ENCODE results near the gene GCGR.

The GCGR gene

DNA sequence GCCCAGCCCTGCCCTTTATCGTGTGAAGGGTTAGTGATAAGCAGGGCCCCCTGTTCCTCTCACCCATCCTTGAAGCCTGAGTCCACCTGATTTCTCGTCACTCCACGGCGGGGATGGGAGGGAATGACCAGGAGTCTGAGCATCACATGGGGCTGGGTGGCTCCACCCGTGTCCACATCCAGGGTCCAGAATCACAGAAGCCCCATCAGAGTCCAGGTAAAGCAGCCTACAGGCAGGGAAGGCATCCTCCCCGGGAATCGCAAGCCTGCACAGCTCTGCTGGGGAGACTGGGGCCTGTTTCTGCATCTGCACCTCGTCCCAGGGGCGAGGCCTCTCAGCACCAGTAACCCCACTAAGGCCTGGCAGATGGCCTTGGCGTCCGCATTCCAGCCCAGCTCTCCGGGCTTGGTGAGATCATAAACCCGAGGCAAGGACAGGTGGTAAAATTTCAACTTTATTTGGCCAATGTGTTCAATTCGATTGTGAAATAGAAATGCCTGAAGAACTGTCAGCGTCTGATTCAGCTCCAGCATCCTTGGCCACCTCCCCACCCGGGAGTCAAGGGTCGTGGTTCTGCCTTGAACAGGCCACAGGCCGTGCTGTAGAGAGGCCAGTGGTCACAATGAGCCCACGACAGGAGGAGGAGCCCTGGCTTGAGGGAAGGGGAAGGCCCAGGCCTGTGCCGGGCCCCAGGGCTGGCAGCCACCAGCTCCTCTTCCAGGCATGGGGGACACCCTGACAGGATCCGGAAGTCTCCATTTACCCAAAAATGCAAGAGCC is 39.0 kb downstream of the GCGR start:
- no peak overlapping the region for H3K4me3 ChIP-seq (ENCODE audit: low read depth, low read length, poor library complexity, severe bottlenecking)
- no peaks in the 10 kb centered on the region for H3K9me2 ChIP-seq (ENCODE audit: low read depth, low read length)
- H3K27ac ChIP-seq (ENCODE audit: low read depth, low read length, poor library complexity, severe bottlenecking) = no peak overlapping the region
- H3K9me3 ChIP-seq (ENCODE audit: low read length) = no peaks in the 10 kb centered on the region
- H4K20me1 ChIP-seq (ENCODE audit: insufficient read depth, low read length) = no peaks in the 10 kb centered on the region
- TF ChIP-seq, protein P1, sequence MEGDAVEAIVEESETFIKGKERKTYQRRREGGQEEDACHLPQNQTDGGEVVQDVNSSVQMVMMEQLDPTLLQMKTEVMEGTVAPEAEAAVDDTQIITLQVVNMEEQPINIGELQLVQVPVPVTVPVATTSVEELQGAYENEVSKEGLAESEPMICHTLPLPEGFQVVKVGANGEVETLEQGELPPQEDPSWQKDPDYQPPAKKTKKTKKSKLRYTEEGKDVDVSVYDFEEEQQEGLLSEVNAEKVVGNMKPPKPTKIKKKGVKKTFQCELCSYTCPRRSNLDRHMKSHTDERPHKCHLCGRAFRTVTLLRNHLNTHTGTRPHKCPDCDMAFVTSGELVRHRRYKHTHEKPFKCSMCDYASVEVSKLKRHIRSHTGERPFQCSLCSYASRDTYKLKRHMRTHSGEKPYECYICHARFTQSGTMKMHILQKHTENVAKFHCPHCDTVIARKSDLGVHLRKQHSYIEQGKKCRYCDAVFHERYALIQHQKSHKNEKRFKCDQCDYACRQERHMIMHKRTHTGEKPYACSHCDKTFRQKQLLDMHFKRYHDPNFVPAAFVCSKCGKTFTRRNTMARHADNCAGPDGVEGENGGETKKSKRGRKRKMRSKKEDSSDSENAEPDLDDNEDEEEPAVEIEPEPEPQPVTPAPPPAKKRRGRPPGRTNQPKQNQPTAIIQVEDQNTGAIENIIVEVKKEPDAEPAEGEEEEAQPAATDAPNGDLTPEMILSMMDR (IDR thresholded peaks at IDR 0.05; ENCODE audit: low read length) = no peak
- no peak for TF ChIP-seq EZH2 (IDR thresholded peaks at IDR 0.05; ENCODE audit: borderline replicate concordance, low read length)
- H3F3A ChIP-seq (ENCODE audit: insufficient read depth, low read length) = no peaks in the 10 kb centered on the region
- no peaks in the 10 kb centered on the region for H3K4me1 ChIP-seq (ENCODE audit: insufficient read depth, low read length, severe bottlenecking)
- no peaks in the 10 kb centered on the region for H3K27me3 ChIP-seq (ENCODE audit: insufficient read depth, low read length)
- no peak overlapping the region for H3K4me2 ChIP-seq (ENCODE audit: low read length)
- peaks cover 57% of the 10 kb centered on the region for H3K36me3 ChIP-seq (ENCODE audit: insufficient read depth, low read length)
- no peaks in the 10 kb centered on the region for H3K79me2 ChIP-seq (ENCODE audit: insufficient read depth, low read length)
- H2AFZ ChIP-seq (ENCODE audit: low read length) = no peak overlapping the region
- H3K9ac ChIP-seq (ENCODE audit: low read length) = no peak overlapping the region

DNA sequence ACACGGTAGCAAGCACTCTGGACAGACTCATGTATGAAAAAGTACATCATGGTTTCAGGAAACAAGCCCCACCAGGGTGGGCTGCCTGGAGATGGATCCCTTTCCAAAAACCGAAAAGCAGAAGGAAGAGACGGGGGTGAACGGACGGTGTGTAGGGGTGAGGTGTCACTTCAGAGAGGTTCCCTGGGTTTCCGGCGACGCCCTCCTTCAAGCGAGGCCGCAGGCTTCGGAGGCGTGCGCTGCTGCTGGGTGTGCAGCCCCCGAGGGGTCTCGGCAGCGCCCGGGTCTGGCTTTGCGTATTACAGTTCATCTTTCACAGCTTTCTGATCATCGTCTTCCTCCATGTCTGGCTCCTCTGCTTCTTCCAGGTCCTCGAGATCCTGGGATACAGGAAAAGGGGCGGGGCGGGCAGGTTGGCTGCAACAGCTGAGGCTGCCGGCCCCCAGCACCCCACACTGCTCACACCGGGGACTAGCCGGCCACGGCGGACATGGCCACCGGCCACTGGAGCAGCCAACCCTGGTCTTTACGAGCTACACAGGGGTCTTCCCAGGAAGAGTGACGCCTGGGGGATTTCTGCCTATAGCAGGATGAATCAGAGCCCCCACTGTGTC is 39.9 kb downstream of the GCGR start:
- Histone ChIP-seq H3K27me3 (ENCODE audit: insufficient read depth, low read length) (no peaks in the 10 kb centered on the region), H3K9ac (ENCODE audit: low read length) (no peak overlapping the region), H4K20me1 (ENCODE audit: insufficient read depth, low read length) (no peaks in the 10 kb centered on the region), H3K79me2 (ENCODE audit: insufficient read depth, low read length) (no peaks in the 10 kb centered on the region), H2AFZ (ENCODE audit: low read length) (no peak overlapping the region), H3K4me2 (ENCODE audit: low read length) (no peak overlapping the region), H3K4me3 (ENCODE audit: low read depth, low read length, poor library complexity, severe bottlenecking) (no peak overlapping the region), H3K9me2 (ENCODE audit: low read depth, low read length) (no peaks in the 10 kb centered on the region), H3K27ac (ENCODE audit: low read depth, low read length, poor library complexity, severe bottlenecking) (no peak overlapping the region), H3K36me3 (ENCODE audit: insufficient read depth, low read length) (peaks cover 60% of the 10 kb centered on the region), H3F3A (ENCODE audit: insufficient read depth, low read length) (no peaks in the 10 kb centered on the region), H3K9me3 (ENCODE audit: low read length) (no peaks in the 10 kb centered on the region), H3K4me1 (ENCODE audit: insufficient read depth, low read length, severe bottlenecking) (no peaks in the 10 kb centered on the region)
- no peak for TF ChIP-seq EZH2 (IDR thresholded peaks at IDR 0.05; ENCODE audit: borderline replicate concordance, low read length)
- TF ChIP-seq, protein P1 (IDR thresholded peaks at IDR 0.05; ENCODE audit: low read length) = no peak

DNA sequence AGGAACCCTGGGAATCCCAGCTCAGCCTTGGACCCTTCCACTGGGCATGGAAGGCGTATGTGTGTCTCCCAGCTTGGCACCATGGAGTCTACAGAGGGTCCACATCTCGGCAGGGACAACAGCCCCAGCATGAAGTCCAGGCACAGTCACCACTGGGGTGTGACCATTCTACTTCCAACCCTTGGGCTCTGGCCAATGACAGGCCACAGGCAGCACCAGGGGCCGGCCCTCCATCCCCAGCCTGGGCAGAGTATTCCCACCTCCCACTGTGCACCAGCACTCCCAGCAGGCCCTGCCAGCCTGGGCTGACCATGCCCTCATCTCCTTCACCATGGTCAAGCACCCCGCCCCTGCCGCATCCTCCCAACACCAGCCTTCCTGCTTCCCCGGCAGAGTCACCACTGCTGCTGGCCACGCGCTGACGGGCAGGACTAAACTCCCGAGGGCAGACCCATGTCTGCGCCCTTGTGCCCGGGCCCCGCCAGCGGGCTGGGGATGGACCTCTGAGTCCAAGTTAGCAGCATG is 40.4 kb downstream of the GCGR start:
- Histone ChIP-seq H3K9me2 (ENCODE audit: low read depth, low read length) (no peaks in the 10 kb centered on the region), H2AFZ (ENCODE audit: low read length) (no peak overlapping the region), H3K9ac (ENCODE audit: low read length) (no peak overlapping the region), H3K9me3 (ENCODE audit: low read length) (no peaks in the 10 kb centered on the region), H3F3A (ENCODE audit: insufficient read depth, low read length) (no peaks in the 10 kb centered on the region), H3K4me3 (ENCODE audit: low read depth, low read length, poor library complexity, severe bottlenecking) (no peak overlapping the region), H3K4me1 (ENCODE audit: insufficient read depth, low read length, severe bottlenecking) (no peaks in the 10 kb centered on the region), H3K27ac (ENCODE audit: low read depth, low read length, poor library complexity, severe bottlenecking) (no peak overlapping the region), H4K20me1 (ENCODE audit: insufficient read depth, low read length) (no peaks in the 10 kb centered on the region), H3K36me3 (ENCODE audit: insufficient read depth, low read length) (peaks cover 60% of the 10 kb centered on the region), H3K4me2 (ENCODE audit: low read length) (no peak overlapping the region), H3K27me3 (ENCODE audit: insufficient read depth, low read length) (no peaks in the 10 kb centered on the region), H3K79me2 (ENCODE audit: insufficient read depth, low read length) (no peaks in the 10 kb centered on the region)
- TF ChIP-seq, protein P1 (IDR thresholded peaks at IDR 0.05; ENCODE audit: low read length) = no peak
- no peak for TF ChIP-seq EZH2 (IDR thresholded peaks at IDR 0.05; ENCODE audit: borderline replicate concordance, low read length)

Data from OCI-LY1 (cell line).